Natural killer cell treated with Interleukin-12 subunit alpha and Interleukin-12 subunit beta and Interleukin-15 and Interleukin-18, amount 100 ng/mL, for 72 hours (primary cell): ENCODE results near the gene RBMS1. TPM values are rescaled to one million over a fixed set of nuclear protein-coding genes. Genes with fewer than 3 reads are reported as not detected.
"Not testable (repeated sequence)": the region's sequence is repeated elsewhere in the genome, so short reads cannot be mapped to it uniquely, and the experiment has no call there.

Experiments
- ATAC-seq, 2 donors: fragments of 150-1000 bp; cut with Tn5 transposase in 1 of 2; sonication (Bioruptor Pico), chemical (Tn5 transposase) in 1 of 2; 2 replicates each; pipeline ENCODE4 v1.10.0; 2021
- DNase-seq: peaks from one replicate; pipeline ENCODE4 v3.0.0; 2022; ENCODE audit warnings: low spot score
- H3K27ac Mint-ChIP-seq, 2 donors: 1 replicate in 1 of 2; 2 replicates in 1 of 2; pipeline ENCODE4 v1.8.0; 2022; ENCODE audit warnings: mixed read lengths in 2 of 2, mild to moderate bottlenecking in 1 of 2, moderate library complexity in 1 of 2
- H3K27me3 Mint-ChIP-seq, 2 donors: 1 replicate in 1 of 2; 2 replicates in 1 of 2; pipeline ENCODE4 v1.8.0; 2022; ENCODE audit warnings: mixed read lengths in 2 of 2
- H3K36me3 Mint-ChIP-seq: one replicate; pipeline ENCODE4 v1.8.0; 2022; ENCODE audit warnings: mixed read lengths
- H3K4me1 Mint-ChIP-seq, 2 donors: 1 replicate in 1 of 2; 2 replicates in 1 of 2; pipeline ENCODE4 v1.8.0; 2022; ENCODE audit warnings: low read depth in 2 of 2, mixed read lengths in 2 of 2, mild to moderate bottlenecking in 1 of 2
- H3K4me3 Mint-ChIP-seq: one replicate; pipeline ENCODE4 v1.8.0; 2022; ENCODE audit warnings: mixed read lengths
- H3K9me3 Mint-ChIP-seq: 2 replicates; pipeline ENCODE4 v1.8.0; 2022; ENCODE audit warnings: mixed read lengths
- total RNA-seq, 2 donors: library from RNA; stranded (reverse); gene quantifications; one replicate each; pipeline ENCODE4 v1.2.3, GENCODE V29; 2022

The RBMS1 gene
- total RNA-seq, 2 donors from 2014 or later = 59.4 to 86.1 TPM

- DNase-seq (no peak), ATAC-seq (no peak)
- H3K27ac Mint-ChIP-seq = peak overlapping the region in 1 of 2 donors; percentile 78
- no peaks in the 10 kb centered on the region for H3K9me3 Mint-ChIP-seq
- H3K36me3 Mint-ChIP-seq = no peaks in the 10 kb centered on the region
- H3K4me3 Mint-ChIP-seq = peak overlapping the region; percentile 94
- H3K27me3 Mint-ChIP-seq = peaks cover 9 to 10% of the 10 kb centered on the region in 2 donors
- H3K4me1 Mint-ChIP-seq = peaks cover 10 to 30% of the 10 kb centered on the region in 2 donors
Measured at GRCh38 chr2:160490733-160491685, 2.6 kb downstream of the RBMS1 start.

DNA sequence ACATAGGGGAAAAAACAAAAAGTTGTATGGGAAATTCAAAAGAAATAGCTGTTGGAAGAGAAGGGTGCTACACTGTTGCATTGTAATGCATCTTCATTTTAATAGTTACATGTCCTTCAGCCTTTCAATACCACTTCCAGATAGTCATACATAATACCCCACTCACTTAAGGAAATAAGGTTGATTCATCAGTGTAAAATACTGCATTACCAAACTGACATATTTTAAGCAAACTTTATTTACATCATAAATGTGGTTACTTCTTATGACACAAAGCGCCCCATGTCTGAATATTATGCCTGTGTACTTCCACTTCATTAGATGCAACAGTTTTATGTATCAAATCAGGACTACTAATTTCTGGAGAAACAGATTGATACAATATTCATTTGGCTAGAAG, 4.5 kb downstream of the RBMS1 start:
- Mint-ChIP-seq H3K4me1 (peaks cover 10 to 30% of the 10 kb centered on the region in 2 donors), H3K4me3 (no peak overlapping the region), H3K36me3 (no peaks in the 10 kb centered on the region), H3K27me3 (peaks cover 0 to 3% of the 10 kb centered on the region in 2 donors), H3K9me3 (no peaks in the 10 kb centered on the region), H3K27ac (no peak overlapping the region)
- ATAC-seq (peak in 1 of 2 donors; percentile 60), DNase-seq (no peak)

- peaks cover 10 to 30% of the 10 kb centered on the region in 2 donors for H3K4me1 Mint-ChIP-seq
- not testable (repeated sequence) for H3K27me3 Mint-ChIP-seq, H3K4me3 Mint-ChIP-seq, H3K9me3 Mint-ChIP-seq, DNase-seq, H3K36me3 Mint-ChIP-seq, ATAC-seq, H3K27ac Mint-ChIP-seq
Measured at GRCh38 chr2:160488289-160488688, 5.3 kb downstream of the RBMS1 start.

DNA sequence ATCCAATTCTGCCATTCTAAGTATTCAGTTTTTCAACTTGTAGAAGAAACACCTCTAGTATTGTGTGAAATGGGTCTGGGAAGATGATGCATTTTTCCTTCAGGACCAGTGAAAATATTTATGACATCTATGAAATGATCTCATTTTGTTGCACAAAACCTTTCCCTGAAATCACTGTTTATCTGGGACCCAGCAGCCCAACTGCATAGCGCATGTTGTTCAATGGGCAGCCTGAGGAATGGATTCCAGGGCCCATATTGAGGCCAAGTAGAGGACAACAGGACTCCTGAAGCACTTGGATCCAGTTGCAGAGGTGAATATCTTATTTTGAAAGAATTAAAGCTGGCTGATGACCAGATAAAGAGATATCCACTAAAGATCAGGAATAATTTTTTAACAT, 7.3 kb downstream of the RBMS1 start:
- H3K27me3 Mint-ChIP-seq = peaks cover 0 to 3% of the 10 kb centered on the region in 2 donors
- no peaks in the 10 kb centered on the region for H3K9me3 Mint-ChIP-seq
- H3K27ac Mint-ChIP-seq = no peak overlapping the region
- peaks cover 8 to 31% of the 10 kb centered on the region in 2 donors for H3K4me1 Mint-ChIP-seq
- no peak for DNase-seq
- H3K4me3 Mint-ChIP-seq = no peak overlapping the region
- H3K36me3 Mint-ChIP-seq = no peaks in the 10 kb centered on the region
- ATAC-seq = no peak

- Mint-ChIP-seq H3K4me3 (no peak overlapping the region), H3K27me3 (peaks cover 0 to 3% of the 10 kb centered on the region in 2 donors), H3K27ac (no peak overlapping the region), H3K36me3 (no peaks in the 10 kb centered on the region), H3K9me3 (no peaks in the 10 kb centered on the region), H3K4me1 (peaks cover 8 to 20% of the 10 kb centered on the region in 2 donors)
- no peak for DNase-seq
- ATAC-seq = no peak
Measured at GRCh38 chr2:160484859-160485520, 8.6 kb downstream of the RBMS1 start.

- Mint-ChIP-seq H3K9me3 (no peaks in the 10 kb centered on the region), H3K27me3 (peaks cover 0 to 3% of the 10 kb centered on the region in 2 donors), H3K4me3 (no peak overlapping the region), H3K27ac (peak overlapping the region in 1 of 2 donors; percentile 34), H3K4me1 (peaks cover 4 to 15% of the 10 kb centered on the region in 2 donors), H3K36me3 (no peaks in the 10 kb centered on the region)
- DNase-seq (no peak), ATAC-seq (peak in 1 of 2 donors; percentile 74)
Measured at GRCh38 chr2:160482673-160483072, 10.9 kb downstream of the RBMS1 start.

DNA sequence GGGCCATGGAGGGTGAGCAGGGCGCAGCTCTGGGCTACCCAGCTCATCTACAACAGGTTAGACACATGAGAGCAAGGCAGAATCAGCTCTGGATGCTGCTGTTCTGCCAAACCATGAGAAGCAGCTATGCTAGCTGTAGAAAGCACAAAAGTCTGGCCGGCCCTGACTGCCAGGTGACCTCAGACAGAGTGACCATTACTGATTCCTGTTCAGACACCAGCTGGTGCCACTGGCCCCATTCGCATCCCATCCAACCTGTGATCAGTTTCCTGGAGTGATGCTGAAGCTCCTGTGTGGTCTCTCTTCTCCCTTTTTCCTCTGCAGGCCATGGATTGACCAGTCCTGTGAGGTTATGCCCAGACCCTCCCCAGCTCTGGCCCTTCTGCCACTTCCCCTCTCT, 14.3 kb downstream of the RBMS1 start:
- Mint-ChIP-seq H3K9me3 (no peaks in the 10 kb centered on the region), H3K4me1 (peaks cover 4 to 11% of the 10 kb centered on the region in 2 donors), H3K27me3 (no peaks in the 10 kb centered on the region), H3K36me3 (no peaks in the 10 kb centered on the region), H3K27ac (no peak overlapping the region), H3K4me3 (no peak overlapping the region)
- ATAC-seq = no peak
- DNase-seq = no peak

DNA sequence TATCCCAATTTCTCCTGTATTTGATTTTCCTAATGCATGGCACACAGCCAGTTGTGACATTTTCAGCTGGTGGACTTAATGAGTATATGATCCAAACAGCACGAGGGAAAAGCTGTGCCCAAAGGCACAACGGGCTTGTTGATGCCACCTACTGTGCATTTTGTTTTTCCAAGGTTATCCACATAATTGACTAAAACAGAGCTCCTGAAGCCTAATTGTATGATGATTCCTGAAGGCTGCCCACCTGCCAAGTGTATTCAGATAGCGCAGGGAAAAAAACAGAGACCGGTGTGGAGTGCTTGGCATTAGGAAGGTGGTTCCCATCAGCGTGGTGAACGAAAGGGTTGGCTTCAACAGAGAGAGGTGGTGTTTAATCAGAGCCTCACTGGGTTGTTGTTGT, 14.9 kb downstream of the RBMS1 start:
- Mint-ChIP-seq H3K27ac (no peak overlapping the region), H3K36me3 (no peaks in the 10 kb centered on the region), H3K4me1 (peaks cover 4 to 11% of the 10 kb centered on the region in 2 donors), H3K4me3 (no peak overlapping the region), H3K9me3 (no peaks in the 10 kb centered on the region), H3K27me3 (no peaks in the 10 kb centered on the region)
- ATAC-seq (no peak), DNase-seq (no peak)

- Mint-ChIP-seq H3K27ac (no peak overlapping the region), H3K9me3 (no peaks in the 10 kb centered on the region), H3K27me3 (no peaks in the 10 kb centered on the region), H3K4me1 (peaks cover 0 to 4% of the 10 kb centered on the region in 2 donors), H3K36me3 (no peaks in the 10 kb centered on the region), H3K4me3 (no peak overlapping the region)
- ATAC-seq = no peak
- no peak for DNase-seq
Measured at GRCh38 chr2:160477032-160477431, 16.6 kb downstream of the RBMS1 start.

DNA sequence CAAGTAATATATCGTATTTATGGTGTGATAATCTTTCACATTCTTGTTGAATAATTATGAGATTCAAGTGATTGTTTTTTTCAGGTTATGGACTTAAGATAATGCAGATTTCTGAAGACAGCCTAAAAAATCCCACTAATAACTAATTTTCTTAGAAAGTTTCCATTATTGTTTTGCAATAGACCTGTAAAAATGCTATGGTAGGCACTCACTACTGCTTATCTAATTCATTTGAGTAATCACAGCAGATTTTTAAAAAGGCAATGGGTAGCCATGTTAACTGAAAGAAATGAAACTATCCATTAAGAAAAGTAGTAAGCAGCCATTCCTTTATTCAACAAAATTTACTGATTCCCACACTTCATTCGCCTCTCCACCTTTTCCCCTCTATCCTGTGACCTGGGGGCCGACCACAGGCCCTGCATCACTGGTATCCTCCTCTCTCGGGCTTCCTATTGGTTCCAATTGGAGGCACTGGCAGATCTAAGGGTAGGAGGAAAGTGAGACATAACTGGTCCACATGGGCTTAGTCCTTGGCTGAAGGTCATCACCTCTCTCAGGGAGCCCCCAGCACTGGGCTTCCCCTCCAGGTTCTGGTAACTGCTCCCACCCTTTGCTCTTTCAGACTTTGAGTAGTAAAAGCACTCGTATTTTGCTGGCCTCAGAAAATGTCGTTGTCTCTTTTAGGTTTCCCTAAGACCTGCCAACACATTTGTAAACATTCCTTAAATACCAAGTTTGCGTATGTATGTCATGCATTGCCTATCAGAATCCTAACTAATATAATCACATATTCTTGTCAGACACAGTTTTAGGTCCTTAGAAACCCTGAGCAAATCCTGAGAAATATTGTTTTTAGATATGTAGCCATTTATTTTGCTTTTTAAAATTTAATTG, 18.5 kb downstream of the RBMS1 start:
- ATAC-seq (no peak), DNase-seq (no peak)
- H3K4me1 Mint-ChIP-seq = no peaks in the 10 kb centered on the region
- no peaks in the 10 kb centered on the region for H3K36me3 Mint-ChIP-seq
- H3K27ac Mint-ChIP-seq = no peak overlapping the region
- H3K4me3 Mint-ChIP-seq = no peak overlapping the region
- no peaks in the 10 kb centered on the region for H3K27me3 Mint-ChIP-seq
- no peaks in the 10 kb centered on the region for H3K9me3 Mint-ChIP-seq

- H3K4me3 Mint-ChIP-seq = no peak overlapping the region
- no peak for DNase-seq
- no peaks in the 10 kb centered on the region for H3K4me1 Mint-ChIP-seq
- H3K36me3 Mint-ChIP-seq = no peaks in the 10 kb centered on the region
- no peaks in the 10 kb centered on the region for H3K9me3 Mint-ChIP-seq
- H3K27me3 Mint-ChIP-seq = no peaks in the 10 kb centered on the region
- H3K27ac Mint-ChIP-seq = no peak overlapping the region
- no peak for ATAC-seq
Measured at GRCh38 chr2:160474319-160474645, 19.3 kb downstream of the RBMS1 start.

GRCh38 chr2:160473468-160474318, 19.9 kb downstream of the RBMS1 start:
- DNase-seq = no peak
- ATAC-seq = no peak
- H3K4me3 Mint-ChIP-seq = no peak overlapping the region
- H3K36me3 Mint-ChIP-seq = no peaks in the 10 kb centered on the region
- H3K27ac Mint-ChIP-seq = no peak overlapping the region
- no peaks in the 10 kb centered on the region for H3K4me1 Mint-ChIP-seq
- no peaks in the 10 kb centered on the region for H3K27me3 Mint-ChIP-seq
- no peaks in the 10 kb centered on the region for H3K9me3 Mint-ChIP-seq

GRCh38 chr2:160472839-160473251, 20.8 kb downstream of the RBMS1 start:
- DNase-seq = no peak
- Mint-ChIP-seq H3K9me3 (no peaks in the 10 kb centered on the region), H3K36me3 (no peaks in the 10 kb centered on the region), H3K4me1 (no peaks in the 10 kb centered on the region), H3K4me3 (no peak overlapping the region), H3K27me3 (no peaks in the 10 kb centered on the region), H3K27ac (no peak overlapping the region)
- no peak for ATAC-seq
